ENCODE measurements around the gene ZNF326.

ZNF326 gene

DNA sequence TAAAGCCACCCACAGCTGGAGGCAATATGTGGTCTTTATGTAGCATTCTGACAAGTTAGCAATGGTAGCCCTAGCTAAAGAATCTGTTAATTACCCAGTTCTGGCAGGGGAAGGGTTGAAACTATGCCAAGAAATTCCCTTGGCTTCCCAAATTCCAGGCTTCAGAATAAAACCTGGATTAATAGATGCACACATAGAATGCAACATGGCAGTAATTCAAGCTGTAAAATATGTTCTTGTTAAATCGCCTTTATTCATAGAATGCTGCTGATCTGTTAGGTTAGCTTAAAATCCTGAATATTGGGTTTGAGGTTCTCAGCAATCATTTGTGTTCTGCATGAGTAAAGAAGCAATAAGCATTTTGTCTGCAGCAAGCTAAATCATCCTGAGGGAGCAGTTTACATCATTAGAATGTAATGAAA lies 80.1 kb downstream of the ZNF326 start:
- DNase-seq (ENCODE audit: low read depth) = no peak

GRCh38 chr1:90083995-90084394 lies 89.1 kb downstream of the ZNF326 start:
- no peak for DNase-seq (ENCODE audit: low read depth)
